ENCODE measurements around the gene BGN. TPM values are rescaled to one million over a fixed set of nuclear protein-coding genes. Genes with fewer than 3 reads are reported as not detected.
A peak's percentile ranks its signal among the peaks of the same experiment; 100 is the strongest.

Gene BGN
- total RNA-seq, 1 donor from 2014 or later: 50.0 TPM

DNA sequence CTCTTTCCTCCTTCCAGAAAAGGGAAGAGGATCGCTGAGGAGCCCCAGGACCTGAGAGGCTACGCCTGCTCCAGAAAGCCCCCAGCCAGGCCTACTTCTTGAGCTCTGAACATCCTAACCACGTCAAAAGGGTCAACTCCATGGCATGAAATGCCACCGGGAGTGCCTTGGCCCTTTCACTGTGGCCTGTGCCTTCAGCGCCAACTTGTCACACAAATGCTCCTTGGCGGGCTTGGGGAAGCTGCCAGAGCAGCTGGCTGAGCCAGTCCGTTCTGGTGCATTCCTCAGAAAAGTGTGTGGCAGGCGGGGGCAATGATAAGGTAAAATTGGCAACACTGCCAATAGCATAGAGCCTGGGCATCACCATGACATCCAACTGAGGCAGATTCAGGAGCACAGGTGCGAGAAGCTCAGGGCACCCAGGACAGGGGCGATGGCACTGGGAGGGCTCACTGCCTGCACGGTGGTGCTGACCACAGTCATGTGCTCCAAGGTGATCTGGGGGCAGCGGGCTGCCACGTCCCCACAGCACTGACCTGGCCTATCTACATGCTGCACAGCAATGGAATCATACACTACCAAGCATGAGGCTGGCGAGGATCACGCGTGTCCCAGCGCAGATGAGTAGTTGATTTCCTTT lies 36.8 kb upstream of the BGN start:
- Histone ChIP-seq H3K36me3 (ENCODE audit: insufficient read depth, low read length) (no peaks in the 10 kb centered on the region), H3K79me2 (ENCODE audit: insufficient read depth, low read length) (no peaks in the 10 kb centered on the region), H3K4me1 (ENCODE audit: insufficient read depth, low read length) (peaks cover 14% of the 10 kb centered on the region), H4K20me1 (ENCODE audit: insufficient read depth, low read length) (no peaks in the 10 kb centered on the region), H3K27ac (ENCODE audit: low read depth, low read length) (no peak overlapping the region), H3K9me3 (ENCODE audit: insufficient read depth, low read depth, low read length) (no peaks in the 10 kb centered on the region), H3K27me3 (ENCODE audit: insufficient read depth, low read length) (no peaks in the 10 kb centered on the region), H3K4me2 (ENCODE audit: low read length) (no peak overlapping the region), H2AFZ (ENCODE audit: low read depth, low read length) (no peak overlapping the region), H3K9ac (ENCODE audit: low read length) (no peak overlapping the region), H3K4me3 (ENCODE audit: insufficient read depth, low read depth, low read length) (no peak overlapping the region)
- TF ChIP-seq, protein P1, sequence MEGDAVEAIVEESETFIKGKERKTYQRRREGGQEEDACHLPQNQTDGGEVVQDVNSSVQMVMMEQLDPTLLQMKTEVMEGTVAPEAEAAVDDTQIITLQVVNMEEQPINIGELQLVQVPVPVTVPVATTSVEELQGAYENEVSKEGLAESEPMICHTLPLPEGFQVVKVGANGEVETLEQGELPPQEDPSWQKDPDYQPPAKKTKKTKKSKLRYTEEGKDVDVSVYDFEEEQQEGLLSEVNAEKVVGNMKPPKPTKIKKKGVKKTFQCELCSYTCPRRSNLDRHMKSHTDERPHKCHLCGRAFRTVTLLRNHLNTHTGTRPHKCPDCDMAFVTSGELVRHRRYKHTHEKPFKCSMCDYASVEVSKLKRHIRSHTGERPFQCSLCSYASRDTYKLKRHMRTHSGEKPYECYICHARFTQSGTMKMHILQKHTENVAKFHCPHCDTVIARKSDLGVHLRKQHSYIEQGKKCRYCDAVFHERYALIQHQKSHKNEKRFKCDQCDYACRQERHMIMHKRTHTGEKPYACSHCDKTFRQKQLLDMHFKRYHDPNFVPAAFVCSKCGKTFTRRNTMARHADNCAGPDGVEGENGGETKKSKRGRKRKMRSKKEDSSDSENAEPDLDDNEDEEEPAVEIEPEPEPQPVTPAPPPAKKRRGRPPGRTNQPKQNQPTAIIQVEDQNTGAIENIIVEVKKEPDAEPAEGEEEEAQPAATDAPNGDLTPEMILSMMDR (IDR thresholded peaks at IDR 0.05; ENCODE audit: insufficient read depth, low read depth, low read length): no peak
- no peak for TF ChIP-seq EZH2 (IDR thresholded peaks at IDR 0.05; ENCODE audit: insufficient read depth, low read length)
- no peak overlapping the region for H3K27ac Mint-ChIP-seq (ENCODE audit: unreplicated experiment)
- peaks cover 14% of the 10 kb centered on the region for H3K4me1 Mint-ChIP-seq (ENCODE audit: low read depth, unreplicated experiment)
- FAIRE-seq (no peak), DNase-seq (ENCODE audit: low read depth) (no peak)
- H3K4me3 Mint-ChIP-seq (ENCODE audit: unreplicated experiment): no peak overlapping the region
- H3K9me3 Mint-ChIP-seq (ENCODE audit: unreplicated experiment): no peaks in the 10 kb centered on the region
- H3K27me3 Mint-ChIP-seq (ENCODE audit: low read depth, unreplicated experiment): no peaks in the 10 kb centered on the region
- no peaks in the 10 kb centered on the region for H3K36me3 Mint-ChIP-seq (ENCODE audit: low read depth, unreplicated experiment)

DNA sequence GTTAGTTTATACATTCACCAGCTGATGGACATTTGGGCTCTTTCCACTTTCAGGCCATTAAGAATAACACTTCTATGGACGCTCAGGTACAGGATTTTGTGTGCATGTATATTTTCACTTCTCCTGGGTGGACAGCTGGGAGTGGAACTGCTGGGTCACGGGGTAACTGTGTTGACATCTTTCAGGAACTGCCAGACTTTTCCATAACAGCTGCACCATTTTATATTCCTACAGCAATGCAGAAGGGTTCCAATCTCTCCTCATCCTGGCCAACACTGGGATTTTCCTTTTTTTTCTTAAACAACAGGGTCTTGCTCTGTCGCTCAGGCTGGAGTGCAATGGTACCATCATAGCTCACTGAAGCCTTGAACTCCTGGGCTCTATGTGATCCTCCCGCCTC lies 36.3 kb upstream of the BGN start:
- no peak overlapping the region for H3K27ac ChIP-seq (ENCODE audit: low read depth, low read length)
- H3K4me1 ChIP-seq (ENCODE audit: insufficient read depth, low read length): peaks cover 14% of the 10 kb centered on the region
- H3K4me3 ChIP-seq (ENCODE audit: insufficient read depth, low read depth, low read length): no peak overlapping the region
- H3K27me3 ChIP-seq (ENCODE audit: insufficient read depth, low read length): no peaks in the 10 kb centered on the region
- TF ChIP-seq EZH2 (IDR thresholded peaks at IDR 0.05; ENCODE audit: insufficient read depth, low read length): no peak
- TF ChIP-seq, protein P1 (IDR thresholded peaks at IDR 0.05; ENCODE audit: insufficient read depth, low read depth, low read length): no peak
- FAIRE-seq (no peak), DNase-seq (ENCODE audit: low read depth) (no peak)
- H4K20me1 ChIP-seq (ENCODE audit: insufficient read depth, low read length): no peaks in the 10 kb centered on the region
- Mint-ChIP-seq H3K36me3 (ENCODE audit: low read depth, unreplicated experiment) (no peaks in the 10 kb centered on the region), H3K27ac (ENCODE audit: unreplicated experiment) (no peak overlapping the region), H3K4me3 (ENCODE audit: unreplicated experiment) (no peak overlapping the region), H3K9me3 (ENCODE audit: unreplicated experiment) (no peaks in the 10 kb centered on the region), H3K27me3 (ENCODE audit: low read depth, unreplicated experiment) (no peaks in the 10 kb centered on the region), H3K4me1 (ENCODE audit: low read depth, unreplicated experiment) (peaks cover 14% of the 10 kb centered on the region)
- H3K79me2 ChIP-seq (ENCODE audit: insufficient read depth, low read length): no peaks in the 10 kb centered on the region
- H3K9ac ChIP-seq (ENCODE audit: low read length): no peak overlapping the region
- H3K9me3 ChIP-seq (ENCODE audit: insufficient read depth, low read depth, low read length): no peaks in the 10 kb centered on the region
- H2AFZ ChIP-seq (ENCODE audit: low read depth, low read length): no peak overlapping the region
- H3K4me2 ChIP-seq (ENCODE audit: low read length): no peak overlapping the region
- no peaks in the 10 kb centered on the region for H3K36me3 ChIP-seq (ENCODE audit: insufficient read depth, low read length)

DNA sequence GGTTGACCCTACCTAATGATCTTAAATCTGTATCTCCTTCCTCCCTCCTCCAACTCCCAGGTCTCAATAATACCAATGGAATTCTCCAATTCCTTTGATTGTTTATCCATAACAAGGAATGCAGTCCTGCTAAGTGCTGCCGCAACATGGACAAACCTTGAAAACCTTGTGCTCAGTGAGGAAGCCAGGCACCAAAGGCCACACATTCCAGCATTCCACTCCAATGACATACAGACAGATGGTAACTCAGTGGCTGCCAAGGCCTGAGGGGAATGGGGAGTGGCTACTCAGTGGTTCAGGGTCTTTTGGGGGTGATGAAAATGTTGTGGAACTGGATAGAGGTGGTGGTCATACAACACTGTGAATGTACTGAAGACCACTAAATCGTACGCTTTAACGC lies 34.8 kb upstream of the BGN start:
- Histone ChIP-seq H3K9ac (ENCODE audit: low read length) (no peak overlapping the region), H2AFZ (ENCODE audit: low read depth, low read length) (no peak overlapping the region), H3K27me3 (ENCODE audit: insufficient read depth, low read length) (no peaks in the 10 kb centered on the region), H3K27ac (ENCODE audit: low read depth, low read length) (peak overlapping the region; percentile 38), H3K4me1 (ENCODE audit: insufficient read depth, low read length) (peaks cover 14% of the 10 kb centered on the region), H3K79me2 (ENCODE audit: insufficient read depth, low read length) (no peaks in the 10 kb centered on the region), H3K4me2 (ENCODE audit: low read length) (peak overlapping the region; percentile 53), H3K36me3 (ENCODE audit: insufficient read depth, low read length) (no peaks in the 10 kb centered on the region), H3K9me3 (ENCODE audit: insufficient read depth, low read depth, low read length) (no peaks in the 10 kb centered on the region), H3K4me3 (ENCODE audit: insufficient read depth, low read depth, low read length) (no peak overlapping the region), H4K20me1 (ENCODE audit: insufficient read depth, low read length) (no peaks in the 10 kb centered on the region)
- no peaks in the 10 kb centered on the region for H3K36me3 Mint-ChIP-seq (ENCODE audit: low read depth, unreplicated experiment)
- peaks cover 14% of the 10 kb centered on the region for H3K4me1 Mint-ChIP-seq (ENCODE audit: low read depth, unreplicated experiment)
- TF ChIP-seq, protein P1 (IDR thresholded peaks at IDR 0.05; ENCODE audit: insufficient read depth, low read depth, low read length): no peak
- no peak for TF ChIP-seq EZH2 (IDR thresholded peaks at IDR 0.05; ENCODE audit: insufficient read depth, low read length)
- DNase-seq (ENCODE audit: low read depth): peak; percentile 82
- peak; percentile 99 for FAIRE-seq
- H3K27ac Mint-ChIP-seq (ENCODE audit: unreplicated experiment): peak overlapping the region; percentile 90
- H3K9me3 Mint-ChIP-seq (ENCODE audit: unreplicated experiment): no peaks in the 10 kb centered on the region
- no peaks in the 10 kb centered on the region for H3K27me3 Mint-ChIP-seq (ENCODE audit: low read depth, unreplicated experiment)
- H3K4me3 Mint-ChIP-seq (ENCODE audit: unreplicated experiment): no peak overlapping the region

Data from astrocyte (in vitro differentiated cells and primary cell).